ENCODE data around the gene SH2D5. TPM values are rescaled to one million over a fixed set of nuclear protein-coding genes. Genes with fewer than 3 reads are reported as not detected.

SH2D5 gene
- total RNA-seq, 6 donors from 2014 or later, result 0.13 to 0.46 (median 0.40) TPM; not detected in 3

DNA sequence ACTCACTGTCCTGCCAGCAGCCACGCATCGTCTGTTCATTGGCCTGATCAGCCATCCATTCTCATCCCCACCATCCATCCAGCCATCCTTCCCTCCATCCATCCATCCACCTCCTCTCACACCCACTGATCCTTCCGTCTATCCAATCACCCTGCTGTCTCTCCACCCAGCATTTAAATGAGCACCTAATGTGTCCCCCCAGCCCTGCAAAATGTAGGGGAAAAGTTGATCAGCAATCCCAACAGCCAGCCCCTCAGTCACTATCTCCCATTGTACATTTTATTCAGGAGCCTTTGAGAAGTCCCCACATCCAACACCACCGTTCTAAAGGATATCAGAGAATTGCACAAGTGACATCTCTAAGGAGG is 60.3 kb downstream of the SH2D5 start:
- WGBS, 2 donors, result 91 to 94% methylated on average over 4 of the region's 4 CpGs

DNA sequence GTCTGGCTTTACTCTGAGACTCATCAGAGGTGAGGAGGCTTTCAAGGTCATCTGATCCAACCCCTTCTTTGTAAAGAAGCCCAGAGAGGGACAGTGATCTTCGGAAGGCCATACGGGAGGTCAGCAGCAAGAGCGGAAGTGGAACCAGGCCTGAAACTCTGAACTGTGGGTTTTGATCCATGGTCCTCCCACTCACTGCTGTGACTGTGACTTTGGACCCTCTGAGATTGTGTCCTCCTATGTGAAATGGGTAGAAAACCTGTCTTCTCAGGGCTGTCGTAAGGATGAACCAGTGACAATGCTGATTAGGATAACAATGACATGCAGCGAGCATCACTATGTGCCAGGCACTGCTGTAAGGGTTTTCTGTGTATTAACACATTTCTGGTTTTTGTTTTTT is 61.6 kb downstream of the SH2D5 start:
- Histone ChIP-seq H3K9me3 (no peaks in the 10 kb centered on the region), H3K27ac (no peak overlapping the region)
- no peak for ATAC-seq (ENCODE audit: low FRiP score in 2 of 2)

More for the DNA sequence above, 60.3 kb downstream of the SH2D5 start:
- H3K27me3 ChIP-seq, result no peaks in the 10 kb centered on the region
- ATAC-seq (ENCODE audit: low FRiP score in 2 of 2) (no peak), DNase-seq (no peak)
- no peaks in the 10 kb centered on the region for H3K4me1 ChIP-seq
- H3K4me3 ChIP-seq, result no peak overlapping the region
- no peak overlapping the region for H3K27ac ChIP-seq
- no peak for TF ChIP-seq POLR2AphosphoS5 (IDR thresholded peaks at IDR 0.05)
- TF ChIP-seq EP300 (IDR thresholded peaks at IDR 0.05), result no peak
- TF ChIP-seq POLR2A (IDR thresholded peaks at IDR 0.05), result no peak
- TF ChIP-seq, protein P1, sequence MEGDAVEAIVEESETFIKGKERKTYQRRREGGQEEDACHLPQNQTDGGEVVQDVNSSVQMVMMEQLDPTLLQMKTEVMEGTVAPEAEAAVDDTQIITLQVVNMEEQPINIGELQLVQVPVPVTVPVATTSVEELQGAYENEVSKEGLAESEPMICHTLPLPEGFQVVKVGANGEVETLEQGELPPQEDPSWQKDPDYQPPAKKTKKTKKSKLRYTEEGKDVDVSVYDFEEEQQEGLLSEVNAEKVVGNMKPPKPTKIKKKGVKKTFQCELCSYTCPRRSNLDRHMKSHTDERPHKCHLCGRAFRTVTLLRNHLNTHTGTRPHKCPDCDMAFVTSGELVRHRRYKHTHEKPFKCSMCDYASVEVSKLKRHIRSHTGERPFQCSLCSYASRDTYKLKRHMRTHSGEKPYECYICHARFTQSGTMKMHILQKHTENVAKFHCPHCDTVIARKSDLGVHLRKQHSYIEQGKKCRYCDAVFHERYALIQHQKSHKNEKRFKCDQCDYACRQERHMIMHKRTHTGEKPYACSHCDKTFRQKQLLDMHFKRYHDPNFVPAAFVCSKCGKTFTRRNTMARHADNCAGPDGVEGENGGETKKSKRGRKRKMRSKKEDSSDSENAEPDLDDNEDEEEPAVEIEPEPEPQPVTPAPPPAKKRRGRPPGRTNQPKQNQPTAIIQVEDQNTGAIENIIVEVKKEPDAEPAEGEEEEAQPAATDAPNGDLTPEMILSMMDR (IDR thresholded peaks at IDR 0.05), result no peak
- H3K9me3 ChIP-seq, result no peaks in the 10 kb centered on the region
- peaks cover 0 to 31% (median 0%) of the 10 kb centered on the region in 4 donors for H3K36me3 ChIP-seq

More for the DNA sequence above, 61.6 kb downstream of the SH2D5 start:
- Histone ChIP-seq H3K4me1 (no peaks in the 10 kb centered on the region), H3K27me3 (no peaks in the 10 kb centered on the region), H3K4me3 (no peak overlapping the region), H3K36me3 (peaks cover 0 to 28% (median 0%) of the 10 kb centered on the region in 4 donors)
- no peak for TF ChIP-seq EP300 (IDR thresholded peaks at IDR 0.05)
- TF ChIP-seq, protein P1 (IDR thresholded peaks at IDR 0.05), result no peak
- TF ChIP-seq POLR2AphosphoS5 (IDR thresholded peaks at IDR 0.05), result no peak
- no peak for TF ChIP-seq POLR2A (IDR thresholded peaks at IDR 0.05)
- DNase-seq, result no peak
- WGBS, 2 donors, result 93 to 95% methylated on average over 5 of the region's 5 CpGs

Other genes starting within 250 kb of the SH2D5 start
- gene CAMK2N1, start 246.5 kb downstream of the SH2D5 start, total RNA-seq, result 10 to 100 TPM; 18.4 to 63.9 (median 28.1) TPM
- gene MUL1, start 224.6 kb downstream of the SH2D5 start, total RNA-seq, result 10 to 100 TPM; 15.7 to 39.3 (median 30.8) TPM
- gene FAM43B, start 180.1 kb downstream of the SH2D5 start, total RNA-seq, result 1 to 10 TPM in 1 of 6 donors, under 1 TPM in 2, not detected in 3; 0.23 to 1.2 (median 0.30) TPM
- gene CDA, start 143.6 kb downstream of the SH2D5 start, total RNA-seq, result 1 to 10 TPM in 5 of 6 donors, not detected in 1; 2.6 to 9.3 (median 3.0) TPM
- 100 to 1,000 TPM in 2 of 6 donors, 10 to 100 TPM in 4; 62.8 to 118 (median 86.2) TPM for gene PINK1, start 99.2 kb downstream of the SH2D5 start, total RNA-seq
- gene DDOST, start 71.3 kb downstream of the SH2D5 start, total RNA-seq, result 100 to 1,000 TPM in 4 of 6 donors, 10 to 100 TPM in 2; 54.5 to 212 (median 141) TPM
- gene KIF17, start 14.7 kb downstream of the SH2D5 start, total RNA-seq, result 10 to 100 TPM in 1 of 6 donors, 1 to 10 TPM in 5; 4.2 to 12.6 (median 8.5) TPM
- 100 to 1,000 TPM; 140 to 731 (median 274) TPM for gene HP1BP3, start 54.6 kb upstream of the SH2D5 start, total RNA-seq